BLaER1 (cell line): Measurements from ENCODE around the gene CXCL11.
"Not testable (repeated sequence)": the region's sequence is repeated elsewhere in the genome, so short reads cannot be mapped to it uniquely, and the experiment has no call there.

Experiments used
- H3K27ac ChIP-seq: shearing (Covaris generic); formaldehyde crosslinking; 2 replicates; pipeline ENCODE4 v1.8.1; 2022
- H3K27me3 ChIP-seq: shearing (Covaris generic); formaldehyde crosslinking; 2 replicates; pipeline ENCODE4 v1.8.1; 2022
- H3K36me3 ChIP-seq: shearing (Covaris generic); formaldehyde crosslinking; 2 replicates; pipeline ENCODE4 v1.8.1; 2022
- H3K4me1 ChIP-seq: shearing (Covaris generic); formaldehyde crosslinking; 2 replicates; pipeline ENCODE4 v1.8.1; 2022
- H3K4me2 ChIP-seq: shearing (Covaris generic); formaldehyde crosslinking; 2 replicates; pipeline ENCODE4 v1.8.1; 2022
- H3K4me3 ChIP-seq: shearing (Covaris generic); formaldehyde crosslinking; 2 replicates; pipeline ENCODE4 v1.8.1; 2022
- H3K9ac ChIP-seq: shearing (Covaris generic); formaldehyde crosslinking; 2 replicates; pipeline ENCODE4 v1.8.1; 2022
- H3K9me3 ChIP-seq: shearing (Covaris generic); formaldehyde crosslinking; 2 replicates; pipeline ENCODE4 v1.8.1; 2022
- H4K20me1 ChIP-seq: shearing (Covaris generic); formaldehyde crosslinking; 2 replicates; pipeline ENCODE4 v1.8.1; 2022
- Cebpa-rat ChIP-seq: shearing (Covaris generic); IDR thresholded peaks from 2 replicates; pipeline ENCODE4 v1.8.1; 2022

CXCL11 gene

GRCh38 chr4:76061421-76061820 lies 25.6 kb upstream of the CXCL11 start:
- Histone ChIP-seq H3K27ac (no peak overlapping the region), H4K20me1 (no peaks in the 10 kb centered on the region), H3K36me3 (no peaks in the 10 kb centered on the region), H3K27me3 (no peaks in the 10 kb centered on the region), H3K9me3 (no peaks in the 10 kb centered on the region), H3K4me1 (no peaks in the 10 kb centered on the region), H3K9ac (no peak overlapping the region), H3K4me2 (no peak overlapping the region), H3K4me3 (no peak overlapping the region)
- TF ChIP-seq Cebpa-rat, result no peak

GRCh38 chr4:76060506-76060905 lies 24.6 kb upstream of the CXCL11 start:
- Histone ChIP-seq H3K9me3 (no peaks in the 10 kb centered on the region), H3K4me3 (no peak overlapping the region), H3K4me2 (no peak overlapping the region), H3K4me1 (no peaks in the 10 kb centered on the region), H3K9ac (no peak overlapping the region), H3K27ac (no peak overlapping the region), H3K27me3 (no peaks in the 10 kb centered on the region), H3K36me3 (no peaks in the 10 kb centered on the region), H4K20me1 (no peaks in the 10 kb centered on the region)
- no peak for TF ChIP-seq Cebpa-rat

- no peak overlapping the region for H3K4me2 ChIP-seq
- H3K27me3 ChIP-seq, result no peaks in the 10 kb centered on the region
- no peaks in the 10 kb centered on the region for H3K9me3 ChIP-seq
- no peaks in the 10 kb centered on the region for H3K36me3 ChIP-seq
- no peak overlapping the region for H3K9ac ChIP-seq
- no peak overlapping the region for H3K4me3 ChIP-seq
- no peaks in the 10 kb centered on the region for H3K4me1 ChIP-seq
- H3K27ac ChIP-seq, result no peak overlapping the region
- H4K20me1 ChIP-seq, result no peaks in the 10 kb centered on the region
- no peak for TF ChIP-seq Cebpa-rat
These were observed 23.9 kb upstream of the CXCL11 start for GRCh38 chr4:76059750-76060149.

- Histone ChIP-seq H3K4me2 (no peak overlapping the region), H3K4me1 (no peaks in the 10 kb centered on the region), H3K27ac (no peak overlapping the region), H3K27me3 (no peaks in the 10 kb centered on the region), H3K9me3 (no peaks in the 10 kb centered on the region), H3K9ac (no peak overlapping the region), H3K36me3 (no peaks in the 10 kb centered on the region), H4K20me1 (no peaks in the 10 kb centered on the region), H3K4me3 (no peak overlapping the region)
- no peak for TF ChIP-seq Cebpa-rat
These were observed 23.1 kb upstream of the CXCL11 start for GRCh38 chr4:76058888-76059426.

- H3K4me1 ChIP-seq, result no peaks in the 10 kb centered on the region
- H3K4me3 ChIP-seq, result no peak overlapping the region
- H3K27me3 ChIP-seq, result no peaks in the 10 kb centered on the region
- TF ChIP-seq Cebpa-rat, result no peak
- H3K9ac ChIP-seq, result no peak overlapping the region
- H3K9me3 ChIP-seq, result no peaks in the 10 kb centered on the region
- H3K27ac ChIP-seq, result no peak overlapping the region
- no peaks in the 10 kb centered on the region for H4K20me1 ChIP-seq
- H3K4me2 ChIP-seq, result no peak overlapping the region
- no peaks in the 10 kb centered on the region for H3K36me3 ChIP-seq
These were observed 22.4 kb upstream of the CXCL11 start for GRCh38 chr4:76058302-76058701.

- Histone ChIP-seq H3K27me3 (no peaks in the 10 kb centered on the region), H3K9ac (no peak overlapping the region), H3K9me3 (no peaks in the 10 kb centered on the region), H3K4me3 (no peak overlapping the region), H3K27ac (no peak overlapping the region), H4K20me1 (no peaks in the 10 kb centered on the region), H3K4me1 (no peaks in the 10 kb centered on the region), H3K36me3 (no peaks in the 10 kb centered on the region), H3K4me2 (no peak overlapping the region)
- no peak for TF ChIP-seq Cebpa-rat
These were observed 19.6 kb upstream of the CXCL11 start for GRCh38 chr4:76055421-76055820.

- no peaks in the 10 kb centered on the region for H3K36me3 ChIP-seq
- no peaks in the 10 kb centered on the region for H3K9me3 ChIP-seq
- TF ChIP-seq Cebpa-rat, result no peak
- H3K4me3 ChIP-seq, result no peak overlapping the region
- H3K4me2 ChIP-seq, result no peak overlapping the region
- H3K4me1 ChIP-seq, result no peaks in the 10 kb centered on the region
- H4K20me1 ChIP-seq, result no peaks in the 10 kb centered on the region
- H3K27ac ChIP-seq, result no peak overlapping the region
- H3K27me3 ChIP-seq, result no peaks in the 10 kb centered on the region
- no peak overlapping the region for H3K9ac ChIP-seq
These were observed 19.1 kb upstream of the CXCL11 start for GRCh38 chr4:76055016-76055415.

GRCh38 chr4:76053730-76054129 lies 17.9 kb upstream of the CXCL11 start:
- Histone ChIP-seq H3K9ac (no peak overlapping the region), H3K36me3 (no peaks in the 10 kb centered on the region), H3K9me3 (no peaks in the 10 kb centered on the region), H3K27me3 (no peaks in the 10 kb centered on the region), H3K4me1 (0 out of 2 replicates have a peak, but pooled peaks cover under 1% of the 10 kb centered on the region), H3K4me3 (no peak overlapping the region), H3K27ac (no peak overlapping the region), H4K20me1 (no peaks in the 10 kb centered on the region), H3K4me2 (no peak overlapping the region)
- no peak for TF ChIP-seq Cebpa-rat

- not testable (repeated sequence) for H3K4me3 ChIP-seq, H3K9me3 ChIP-seq, H3K9ac ChIP-seq, H4K20me1 ChIP-seq, H3K27ac ChIP-seq, H3K27me3 ChIP-seq, H3K4me2 ChIP-seq, H3K36me3 ChIP-seq
- peaks cover 10% of the 10 kb centered on the region for H3K4me1 ChIP-seq
These were observed 14.7 kb upstream of the CXCL11 start for GRCh38 chr4:76050560-76051050.

GRCh38 chr4:76049860-76050416 lies 14.1 kb upstream of the CXCL11 start:
- H3K4me3 ChIP-seq, H3K36me3 ChIP-seq, H3K27ac ChIP-seq, H4K20me1 ChIP-seq, H3K27me3 ChIP-seq, H3K9me3 ChIP-seq, H3K9ac ChIP-seq, H3K4me2 ChIP-seq: not testable (repeated sequence)
- peaks cover 10% of the 10 kb centered on the region for H3K4me1 ChIP-seq

GRCh38 chr4:76044686-76045085 lies 8.8 kb upstream of the CXCL11 start:
- H3K27ac ChIP-seq, H3K9ac ChIP-seq, H4K20me1 ChIP-seq, H3K4me3 ChIP-seq, H3K36me3 ChIP-seq, H3K27me3 ChIP-seq, H3K9me3 ChIP-seq, H3K4me2 ChIP-seq: not testable (repeated sequence)
- peaks cover 10% of the 10 kb centered on the region for H3K4me1 ChIP-seq

- not testable (repeated sequence) for H3K27me3 ChIP-seq, H3K36me3 ChIP-seq, H3K9me3 ChIP-seq, H3K9ac ChIP-seq, H3K4me1 ChIP-seq, H3K4me2 ChIP-seq, H3K4me3 ChIP-seq, H3K27ac ChIP-seq, H4K20me1 ChIP-seq
These were observed 7.4 kb upstream of the CXCL11 start for GRCh38 chr4:76043306-76043705.

- H3K36me3 ChIP-seq, H3K27me3 ChIP-seq, H3K27ac ChIP-seq, H3K9me3 ChIP-seq, H4K20me1 ChIP-seq, H3K4me2 ChIP-seq, H3K4me1 ChIP-seq, H3K9ac ChIP-seq, H3K4me3 ChIP-seq: not testable (repeated sequence)
These were observed 6.5 kb upstream of the CXCL11 start for GRCh38 chr4:76042241-76042998.
